Testis (tissue), 2 donors: Measurements from ENCODE around the gene ZNF644.

Experiments
- POLR2A ChIP-seq: fragments of 450-650 bp; IDR thresholded peaks from one replicate; pipeline ENCODE4 v1.6.1; 2017; ENCODE audit warnings: antibody characterized with exemption, mild to moderate bottlenecking, moderate library complexity
- TF ChIP-seq, protein P1 (sequence below), 3 experiments: fragments of 450-650 bp in 2 of 3; fragments of 200-600 bp in 1 of 3; sonication (generic) in 1 of 3; IDR thresholded peaks; one replicate each; pipeline ENCODE4 v1.5.1; 2016 to 2019; ENCODE audit warnings: antibody characterized with exemption in 3 of 3, mild to moderate bottlenecking in 2 of 3, moderate library complexity in 1 of 3

DNA sequence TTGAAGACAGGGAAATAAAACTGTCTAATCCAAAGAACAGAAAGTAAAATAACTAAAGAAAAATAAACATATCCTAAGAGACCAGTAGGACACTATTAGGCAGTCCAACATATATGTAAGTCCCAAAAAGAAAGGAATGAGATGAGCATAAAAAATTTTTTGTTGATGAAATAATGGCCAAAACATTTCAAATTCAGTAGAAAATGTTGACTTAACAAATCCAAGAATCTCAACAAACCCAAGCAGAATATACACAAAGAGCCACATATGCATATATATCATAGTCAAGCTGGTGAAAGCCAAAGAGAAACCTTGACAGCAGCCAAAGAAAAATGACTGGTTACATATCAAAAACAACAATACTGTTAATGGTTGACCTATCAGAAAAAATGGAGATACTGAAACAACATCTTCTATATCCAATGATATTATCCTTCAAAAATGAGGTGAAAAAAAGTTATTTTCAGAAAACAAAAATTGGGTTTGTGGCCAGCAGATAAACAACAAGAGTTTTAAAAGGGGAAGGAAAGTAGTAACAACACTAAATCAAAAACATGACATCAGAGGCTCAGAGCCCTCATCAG, 26.4 kb downstream of the ZNF644 start:
- TF ChIP-seq POLR2A, result no peak
- TF ChIP-seq, protein P1, sequence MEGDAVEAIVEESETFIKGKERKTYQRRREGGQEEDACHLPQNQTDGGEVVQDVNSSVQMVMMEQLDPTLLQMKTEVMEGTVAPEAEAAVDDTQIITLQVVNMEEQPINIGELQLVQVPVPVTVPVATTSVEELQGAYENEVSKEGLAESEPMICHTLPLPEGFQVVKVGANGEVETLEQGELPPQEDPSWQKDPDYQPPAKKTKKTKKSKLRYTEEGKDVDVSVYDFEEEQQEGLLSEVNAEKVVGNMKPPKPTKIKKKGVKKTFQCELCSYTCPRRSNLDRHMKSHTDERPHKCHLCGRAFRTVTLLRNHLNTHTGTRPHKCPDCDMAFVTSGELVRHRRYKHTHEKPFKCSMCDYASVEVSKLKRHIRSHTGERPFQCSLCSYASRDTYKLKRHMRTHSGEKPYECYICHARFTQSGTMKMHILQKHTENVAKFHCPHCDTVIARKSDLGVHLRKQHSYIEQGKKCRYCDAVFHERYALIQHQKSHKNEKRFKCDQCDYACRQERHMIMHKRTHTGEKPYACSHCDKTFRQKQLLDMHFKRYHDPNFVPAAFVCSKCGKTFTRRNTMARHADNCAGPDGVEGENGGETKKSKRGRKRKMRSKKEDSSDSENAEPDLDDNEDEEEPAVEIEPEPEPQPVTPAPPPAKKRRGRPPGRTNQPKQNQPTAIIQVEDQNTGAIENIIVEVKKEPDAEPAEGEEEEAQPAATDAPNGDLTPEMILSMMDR (IDR thresholded peaks at IDR 0.05), result no peak
